ENCODE data around the gene TLX2. TPM values are rescaled to one million over a fixed set of nuclear protein-coding genes. Genes with fewer than 3 reads are reported as not detected.
A peak's percentile ranks its signal among the peaks of the same experiment; 100 is the strongest.

Gene TLX2
- total and polyA plus RNA-seq, 2 of the 13 experiments (the other 11 are each of a cell fraction or from before 2014, with no cell fraction given): 0.05 to 0.20 TPM

DNA sequence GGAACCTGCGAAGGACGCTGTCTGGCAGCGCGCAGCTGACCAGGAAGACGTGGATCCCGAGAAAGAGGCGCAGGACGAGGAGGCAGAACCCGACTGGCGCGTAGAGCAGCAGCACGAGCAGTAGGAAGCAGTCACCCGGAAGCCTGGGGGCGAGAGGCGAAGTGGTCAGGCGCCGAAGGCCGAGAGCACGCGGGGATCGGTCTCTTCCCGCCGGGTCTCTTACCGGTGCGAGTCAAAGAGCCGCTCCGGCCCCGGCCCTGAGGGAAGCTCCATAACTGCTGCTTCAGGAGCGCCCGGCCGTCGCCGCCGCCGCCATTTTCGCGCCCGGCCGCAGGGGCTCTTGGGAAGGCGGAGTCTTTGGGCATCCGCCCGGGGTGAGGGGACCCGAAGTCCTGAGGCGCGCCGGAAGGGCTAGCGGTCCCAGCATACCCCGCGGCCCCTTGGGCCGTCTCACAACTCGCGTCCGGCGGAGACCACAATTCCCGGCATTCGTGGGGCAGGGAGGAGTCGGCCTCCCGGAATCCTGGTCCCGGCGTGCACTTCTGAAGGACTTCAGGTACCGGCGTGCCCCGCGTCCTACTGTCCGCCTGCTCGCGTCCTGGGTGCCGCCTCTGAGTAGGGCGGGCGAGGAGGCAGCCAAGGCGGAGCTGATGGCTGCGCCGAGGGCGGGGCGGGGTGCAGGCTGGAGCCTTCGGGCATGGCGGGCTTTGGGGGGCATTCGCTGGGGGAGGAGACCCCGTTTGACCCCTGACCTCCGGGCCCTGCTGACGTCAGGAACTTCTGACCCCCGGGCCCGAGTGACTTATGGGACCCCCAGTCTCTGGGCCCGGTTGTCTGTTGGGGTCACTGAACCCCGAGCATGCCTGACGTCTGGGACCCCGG is 15.3 kb downstream of the TLX2 start, which contains the start of the genes AUP1 and HTRA2 (continued):
- TF ChIP-seq SMARCC2 (IDR thresholded peaks at IDR 0.05) (no peak), SETDB1 (CRISPR knock-in tag; IDR thresholded peaks at IDR 0.05; ENCODE audit: borderline replicate concordance) (no peak), SNRNP70 (IDR thresholded peaks at IDR 0.05; ENCODE audit: low read depth, low read length) (no peak), ZNF547 (CRISPR knock-in tag; IDR thresholded peaks at IDR 0.05) (peak; percentile 73), ZNF674 (CRISPR knock-in tag; IDR thresholded peaks at IDR 0.05; ENCODE audit: low read depth) (no peak), ZNF83 (CRISPR knock-in tag; IDR thresholded peaks at IDR 0.05; ENCODE audit: borderline replicate concordance) (0 out of 2 replicates have a peak, but pooled peaks have one; percentile 26), JARID2 (CRISPR knock-in tag; IDR thresholded peaks at IDR 0.05; ENCODE audit: insufficient replicate concordance) (peak; percentile 16), ZNF432 (CRISPR knock-in tag; IDR thresholded peaks at IDR 0.05; ENCODE audit: borderline replicate concordance) (no peak), MZF1 (CRISPR knock-in tag; IDR thresholded peaks at IDR 0.05; ENCODE audit: borderline replicate concordance) (no peak), PRMT3 (CRISPR knock-in tag; IDR thresholded peaks at IDR 0.05; ENCODE audit: borderline replicate concordance, low read depth) (0 out of 2 replicates have a peak, but pooled peaks have one; percentile 39), ZNF124 (CRISPR knock-in tag; IDR thresholded peaks at IDR 0.05) (peak; percentile 68; the same call in 1 of the 2 replicates), ZNF235 (CRISPR knock-in tag; IDR thresholded peaks at IDR 0.05; ENCODE audit: borderline replicate concordance) (peak; percentile 83; the same call in 1 of the 2 replicates), ZSCAN21 (CRISPR knock-in tag; IDR thresholded peaks at IDR 0.05; ENCODE audit: borderline replicate concordance) (peak; percentile 58), ZNF225 (CRISPR knock-in tag; IDR thresholded peaks at IDR 0.05) (no peak), RXRB (CRISPR knock-in tag; IDR thresholded peaks at IDR 0.05; ENCODE audit: borderline replicate concordance) (peak; percentile 67), ZNF569 (CRISPR knock-in tag; IDR thresholded peaks at IDR 0.05; ENCODE audit: borderline replicate concordance) (0 out of 2 replicates have a peak, but pooled peaks have one; percentile 14), ZHX2 (IDR thresholded peaks at IDR 0.05; ENCODE audit: low read depth) (peak; percentile 86), ZHX2 (CRISPR knock-in tag; IDR thresholded peaks at IDR 0.05; ENCODE audit: borderline replicate concordance) (no peak), SYNCRIP (IDR thresholded peaks at IDR 0.05; ENCODE audit: insufficient read depth, low read depth, low read length) (no peak), RFX5 (IDR thresholded peaks at IDR 0.05; ENCODE audit: low read depth, low read length) (peak; percentile 46; the same call in 1 of the 2 replicates), ZNF468 (CRISPR knock-in tag; IDR thresholded peaks at IDR 0.05) (no peak), ZNF251 (CRISPR knock-in tag; IDR thresholded peaks at IDR 0.05) (no peak), RFX1 (IDR thresholded peaks at IDR 0.05) (no peak)

Measured in HepG2 (cell line).